SU-DHL-6 (cell line): Measurements from ENCODE around the gene ZNF768.
"Not testable (repeated sequence)": the region's sequence is repeated elsewhere in the genome, so short reads cannot be mapped to it uniquely, and the experiment has no call there.

Source experiments
- H2AFZ ChIP-seq: fragments of 200-600 bp; sonication (generic); 2 replicates; pipeline ENCODE4 v1.6.1; 2014; ENCODE audit warnings: low read depth, mild to moderate bottlenecking, moderate library complexity, mixed read lengths, antibody characterized with exemption, low read length; ENCODE audit not compliant: severe bottlenecking
- H3F3A ChIP-seq: fragments of 200-600 bp; shearing (Covaris generic); 2 replicates; pipeline ENCODE4 v1.6.0; 2016; ENCODE audit warnings: antibody characterized with exemption, mild to moderate bottlenecking; ENCODE audit not compliant: insufficient read depth
- H3K27ac ChIP-seq: fragments of 200-600 bp; sonication (generic); 2 replicates; pipeline ENCODE4 v1.5.1; 2016; ENCODE audit warnings: low read depth, mild to moderate bottlenecking, low read length, moderate library complexity, mixed read lengths
- H3K27me3 ChIP-seq: fragments of 200-600 bp; sonication (generic), shearing (Covaris generic); 2 replicates; pipeline ENCODE4 v1.6.0; 2014; ENCODE audit warnings: mild to moderate bottlenecking, low read length
- H3K36me3 ChIP-seq: fragments of 200-600 bp; sonication (generic); 2 replicates; pipeline ENCODE4 v1.6.1; 2014; ENCODE audit warnings: mild to moderate bottlenecking, low read length, mixed read lengths
- H3K4me2 ChIP-seq: fragments of 300-600, 200-600 bp; shearing (Covaris generic), sonication (generic); 2 replicates; pipeline ENCODE4 v1.6.0; 2014; ENCODE audit warnings: low read length, low read depth, mild to moderate bottlenecking; ENCODE audit not compliant: poor library complexity, severe bottlenecking
- H3K4me3 ChIP-seq: fragments of 200-600 bp; sonication (generic); 2 replicates; pipeline ENCODE4 v1.5.1; 2014; ENCODE audit warnings: antibody characterized with exemption, low read length, mild to moderate bottlenecking, mixed read lengths; ENCODE audit not compliant: insufficient read depth, poor library complexity, severe bottlenecking
- H3K79me2 ChIP-seq: fragments of 200-600 bp; sonication (generic); 2 replicates; pipeline ENCODE4 v1.6.1; 2014; ENCODE audit warnings: mild to moderate bottlenecking, low read length, moderate library complexity; ENCODE audit not compliant: insufficient read depth
- H3K9ac ChIP-seq: fragments of 200-600 bp; sonication (generic); 2 replicates; pipeline ENCODE4 v1.7.0; 2014; ENCODE audit warnings: mild to moderate bottlenecking, low read length
- H3K9me2 ChIP-seq: fragments of 200-600 bp; sonication (generic); replicated peaks from 2 replicates; pipeline ENCODE4 v1.6.1; 2014; ENCODE audit warnings: low read length; ENCODE audit not compliant: insufficient read depth
- H3K9me3 ChIP-seq: fragments of 200-600 bp; sonication (generic); 2 replicates; pipeline ENCODE4 v1.6.1; 2014; ENCODE audit warnings: low read length, mixed read lengths; ENCODE audit not compliant: insufficient read depth
- H4K20me1 ChIP-seq: fragments of 200-600 bp; sonication (generic); 2 replicates; pipeline ENCODE4 v1.6.1; 2014; ENCODE audit warnings: low read depth, mild to moderate bottlenecking, antibody characterized with exemption, low read length, moderate library complexity, mixed read lengths
- EZH2phosphoT487 ChIP-seq: fragments of 200-600 bp; sonication (generic), shearing (Covaris generic); conservative IDR thresholded peaks from 2 replicates; pipeline ENCODE4 v1.6.1; 2018; ENCODE audit warnings: mild to moderate bottlenecking, antibody characterized with exemption, low read length, moderate library complexity, mixed read lengths
- TF ChIP-seq, protein P1 (sequence below): fragments of 200-600 bp; sonication (generic); IDR thresholded peaks from one replicate; pipeline ENCODE4 v1.5.1; 2017; ENCODE audit warnings: antibody characterized with exemption, mild to moderate bottlenecking, low read length, moderate library complexity; ENCODE audit not compliant: insufficient read depth, poor library complexity, severe bottlenecking

Gene ZNF768

DNA sequence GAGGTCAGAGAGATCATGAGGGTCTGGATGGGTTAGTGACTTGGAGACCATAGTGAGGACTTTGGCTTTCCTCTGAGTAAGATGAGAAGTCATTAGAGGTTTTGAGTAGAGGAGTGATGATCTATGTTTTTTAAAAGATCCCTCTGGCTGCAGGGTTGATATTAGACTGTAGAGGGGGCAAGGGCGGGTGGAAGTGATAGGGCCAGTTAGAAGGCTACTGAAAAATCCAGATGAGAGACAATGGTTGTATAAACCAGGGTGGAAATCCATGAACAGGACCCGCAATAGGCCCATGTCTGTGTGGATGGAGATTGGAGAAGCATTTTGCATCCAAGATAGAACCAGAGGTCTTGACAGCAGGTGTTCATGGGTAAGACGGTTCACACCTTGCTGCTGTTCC lies 44.0 kb downstream of the ZNF768 start:
- no peaks in the 10 kb centered on the region for H3K9me2 ChIP-seq
- no peak overlapping the region for H3K27ac ChIP-seq
- H3K79me2 ChIP-seq, result peaks cover 41% of the 10 kb centered on the region
- peaks cover 30% of the 10 kb centered on the region for H3K36me3 ChIP-seq
- H3K4me2 ChIP-seq, result no peak overlapping the region
- no peak overlapping the region for H3K4me3 ChIP-seq
- no peaks in the 10 kb centered on the region for H3K9me3 ChIP-seq
- no peak overlapping the region for H2AFZ ChIP-seq
- no peaks in the 10 kb centered on the region for H3K27me3 ChIP-seq
- peaks cover 4% of the 10 kb centered on the region; the same call in 1 of the 2 replicates for H3F3A ChIP-seq
- H3K9ac ChIP-seq, result no peak overlapping the region
- no peaks in the 10 kb centered on the region for H4K20me1 ChIP-seq
- no peak for TF ChIP-seq EZH2phosphoT487
- TF ChIP-seq, protein P1, sequence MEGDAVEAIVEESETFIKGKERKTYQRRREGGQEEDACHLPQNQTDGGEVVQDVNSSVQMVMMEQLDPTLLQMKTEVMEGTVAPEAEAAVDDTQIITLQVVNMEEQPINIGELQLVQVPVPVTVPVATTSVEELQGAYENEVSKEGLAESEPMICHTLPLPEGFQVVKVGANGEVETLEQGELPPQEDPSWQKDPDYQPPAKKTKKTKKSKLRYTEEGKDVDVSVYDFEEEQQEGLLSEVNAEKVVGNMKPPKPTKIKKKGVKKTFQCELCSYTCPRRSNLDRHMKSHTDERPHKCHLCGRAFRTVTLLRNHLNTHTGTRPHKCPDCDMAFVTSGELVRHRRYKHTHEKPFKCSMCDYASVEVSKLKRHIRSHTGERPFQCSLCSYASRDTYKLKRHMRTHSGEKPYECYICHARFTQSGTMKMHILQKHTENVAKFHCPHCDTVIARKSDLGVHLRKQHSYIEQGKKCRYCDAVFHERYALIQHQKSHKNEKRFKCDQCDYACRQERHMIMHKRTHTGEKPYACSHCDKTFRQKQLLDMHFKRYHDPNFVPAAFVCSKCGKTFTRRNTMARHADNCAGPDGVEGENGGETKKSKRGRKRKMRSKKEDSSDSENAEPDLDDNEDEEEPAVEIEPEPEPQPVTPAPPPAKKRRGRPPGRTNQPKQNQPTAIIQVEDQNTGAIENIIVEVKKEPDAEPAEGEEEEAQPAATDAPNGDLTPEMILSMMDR, result no peak

DNA sequence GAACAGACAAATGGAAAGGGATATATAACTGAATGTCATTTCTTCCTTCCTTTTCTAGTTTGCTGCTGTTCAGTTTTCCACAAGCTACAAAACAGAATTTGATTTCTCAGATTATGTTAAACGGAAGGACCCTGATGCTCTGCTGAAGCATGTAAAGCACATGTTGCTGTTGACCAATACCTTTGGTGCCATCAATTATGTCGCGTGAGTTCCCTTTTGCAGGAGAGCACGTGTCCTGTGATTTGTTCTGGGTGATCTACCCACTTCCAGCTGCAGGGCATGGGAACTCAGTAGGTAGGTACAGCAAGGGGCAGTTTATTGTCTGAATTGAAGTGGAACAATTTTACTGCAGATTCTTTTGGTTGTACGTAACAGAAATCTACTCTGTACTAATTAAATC lies 45.0 kb downstream of the ZNF768 start:
- no peaks in the 10 kb centered on the region for H3K27me3 ChIP-seq
- peaks cover 41% of the 10 kb centered on the region for H3K79me2 ChIP-seq
- TF ChIP-seq, protein P1, result no peak
- no peak for TF ChIP-seq EZH2phosphoT487
- H3K9me3 ChIP-seq, result no peaks in the 10 kb centered on the region
- H3K4me3 ChIP-seq, result no peak overlapping the region
- no peak overlapping the region for H3K4me2 ChIP-seq
- no peak overlapping the region for H2AFZ ChIP-seq
- H3F3A ChIP-seq, result peaks cover 4% of the 10 kb centered on the region; the same call in 1 of the 2 replicates
- no peak overlapping the region for H3K9ac ChIP-seq
- no peaks in the 10 kb centered on the region for H3K9me2 ChIP-seq
- H4K20me1 ChIP-seq, result no peaks in the 10 kb centered on the region
- peaks cover 35% of the 10 kb centered on the region for H3K36me3 ChIP-seq
- H3K27ac ChIP-seq, result no peak overlapping the region

GRCh38 chr16:30478766-30479478 lies 47.4 kb downstream of the ZNF768 start:
- H3K9me3 ChIP-seq, result no peaks in the 10 kb centered on the region
- no peak overlapping the region for H3K4me2 ChIP-seq
- H3K9me2 ChIP-seq, result no peaks in the 10 kb centered on the region
- H3K27me3 ChIP-seq, result no peaks in the 10 kb centered on the region
- H3K9ac ChIP-seq, result no peak overlapping the region
- no peaks in the 10 kb centered on the region for H4K20me1 ChIP-seq
- H3K4me3 ChIP-seq, result no peak overlapping the region
- H3K36me3 ChIP-seq, result peaks cover 45% of the 10 kb centered on the region
- peaks cover 4% of the 10 kb centered on the region; the same call in 1 of the 2 replicates for H3F3A ChIP-seq
- H3K79me2 ChIP-seq, result peaks cover 53% of the 10 kb centered on the region
- peak overlapping the region; percentile 25; the same call in 1 of the 2 replicates for H3K27ac ChIP-seq
- no peak for TF ChIP-seq EZH2phosphoT487
- TF ChIP-seq, protein P1, result no peak
- H2AFZ ChIP-seq, result no peak overlapping the region

DNA sequence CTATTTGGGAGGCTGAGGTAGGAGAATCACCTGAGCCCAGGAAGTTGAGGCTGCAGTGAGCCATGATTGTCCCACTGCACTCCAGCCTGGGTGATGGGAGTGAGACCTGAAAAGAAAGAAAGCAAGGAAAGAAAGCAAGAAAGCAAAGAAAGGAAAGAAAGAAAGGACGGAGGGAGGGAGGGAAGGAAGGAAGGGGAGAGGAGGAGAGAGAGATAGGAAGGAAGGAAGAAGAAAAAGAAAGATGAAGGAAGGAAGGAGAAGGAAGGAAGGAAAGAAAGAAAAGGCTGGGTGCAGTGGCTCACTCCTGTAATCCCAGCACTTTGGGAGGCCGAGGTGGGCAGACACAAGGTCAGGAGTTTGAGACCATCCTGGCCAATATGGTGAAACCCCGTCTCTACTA lies 48.6 kb downstream of the ZNF768 start:
- not testable (repeated sequence) for H4K20me1 ChIP-seq, H3K27me3 ChIP-seq, H2AFZ ChIP-seq, H3K9me2 ChIP-seq, H3F3A ChIP-seq, H3K4me2 ChIP-seq, H3K9me3 ChIP-seq, H3K9ac ChIP-seq, H3K4me3 ChIP-seq
- Histone ChIP-seq H3K27ac (peak overlapping the region; percentile 34), H3K36me3 (peaks cover 38% of the 10 kb centered on the region), H3K79me2 (peaks cover 53% of the 10 kb centered on the region)
